H9 (cell line): Measurements from ENCODE around the gene LRCOL1. TPM values are rescaled to one million over a fixed set of nuclear protein-coding genes. Genes with fewer than 3 reads are reported as not detected.

Source experiments
- DNase-seq: peaks from one replicate; pipeline ENCODE4 v3.0.0-alpha.2; 2017
- H2AFZ ChIP-seq: one replicate; pipeline ENCODE4 v1.6.1; 2013; ENCODE audit warnings: mild to moderate bottlenecking, low read length, control low read depth, moderate library complexity
- H2AK5ac ChIP-seq: 2 replicates; pipeline ENCODE4 v1.6.1; 2013; ENCODE audit warnings: low read length, control low read depth, mixed read lengths; ENCODE audit not compliant: insufficient read length
- H2BK120ac ChIP-seq: one replicate; pipeline ENCODE4 v1.6.1; 2013; ENCODE audit warnings: low read depth, mild to moderate bottlenecking, low read length, control low read depth, inconsistent platforms; ENCODE audit not compliant: poor library complexity, severe bottlenecking
- H2BK12ac ChIP-seq: 2 replicates; pipeline ENCODE4 v1.6.1; 2013; ENCODE audit warnings: low read length, control low read depth, mixed read lengths, low read depth; ENCODE audit not compliant: insufficient read length
- H2BK15ac ChIP-seq: 2 replicates; pipeline ENCODE4 v1.6.1; 2013; ENCODE audit warnings: low read depth, low read length, control low read depth
- H2BK20ac ChIP-seq: one replicate; pipeline ENCODE4 v1.6.1; 2013; ENCODE audit warnings: low read depth, mild to moderate bottlenecking, low read length, control low read depth, inconsistent platforms; ENCODE audit not compliant: poor library complexity, severe bottlenecking
- H2BK5ac ChIP-seq: 2 replicates; pipeline ENCODE4 v1.6.1; 2013; ENCODE audit warnings: low read length, control low read depth, mixed read lengths; ENCODE audit not compliant: insufficient read length
- H3K14ac ChIP-seq: 2 replicates; pipeline ENCODE4 v1.6.1; 2013; ENCODE audit warnings: low read length, control low read depth; ENCODE audit not compliant: insufficient read depth
- H3K18ac ChIP-seq: 2 replicates; pipeline ENCODE4 v1.6.1; 2013; ENCODE audit warnings: low read depth, mild to moderate bottlenecking, mixed read lengths, low read length, control low read depth; ENCODE audit not compliant: insufficient read length
- H3K23ac ChIP-seq: 2 replicates; pipeline ENCODE4 v1.6.1; 2013; ENCODE audit warnings: low read length, control low read depth, mixed read lengths, low read depth; ENCODE audit not compliant: insufficient read length
- H3K23me2 ChIP-seq: 2 replicates; pipeline ENCODE4 v1.6.1; 2013; ENCODE audit warnings: low read depth, mild to moderate bottlenecking, mixed read lengths, low read length, control low read depth; ENCODE audit not compliant: insufficient read length, poor library complexity, severe bottlenecking
- H3K27ac ChIP-seq: 2 replicates; pipeline ENCODE4 v1.5.1; 2013; ENCODE audit warnings: low read length, control low read depth, mixed read lengths, low read depth; ENCODE audit not compliant: insufficient read length
- H3K27me3 ChIP-seq: 2 replicates; pipeline ENCODE4 v1.6.1; 2013; ENCODE audit warnings: low read length, control low read depth, inconsistent platforms; ENCODE audit not compliant: insufficient read depth
- H3K4ac ChIP-seq: 2 replicates; pipeline ENCODE4 v1.6.1; 2013; ENCODE audit warnings: low read depth, mild to moderate bottlenecking, control low read depth, inconsistent platforms, low read length, moderate library complexity
- H3K4me1 ChIP-seq: 2 replicates; pipeline ENCODE4 v1.6.1; 2013; ENCODE audit warnings: low read length, control low read depth, inconsistent platforms; ENCODE audit not compliant: insufficient read depth
- H3K4me2 ChIP-seq: 2 replicates; pipeline ENCODE4 v1.6.1; 2013; ENCODE audit warnings: low read length, control low read depth, mixed read lengths; ENCODE audit not compliant: insufficient read length, insufficient read depth
- H3K56ac ChIP-seq: 2 replicates; pipeline ENCODE4 v1.6.1; 2013; ENCODE audit warnings: low read depth, mild to moderate bottlenecking, mixed read lengths, low read length, control low read depth; ENCODE audit not compliant: insufficient read length
- H3K79me1 ChIP-seq: 2 replicates; pipeline ENCODE4 v1.6.1; 2013; ENCODE audit warnings: low read depth, mild to moderate bottlenecking, moderate library complexity, low read length, control low read depth, inconsistent platforms; ENCODE audit not compliant: insufficient read depth, poor library complexity, severe bottlenecking
- H3K79me2 ChIP-seq: 2 replicates; pipeline ENCODE4 v1.6.1; 2013; ENCODE audit warnings: low read length, control low read depth, inconsistent platforms; ENCODE audit not compliant: insufficient read depth
- H3K9ac ChIP-seq: 2 replicates; pipeline ENCODE4 v1.6.1; 2013; ENCODE audit warnings: low read length, control low read depth, mixed read lengths; ENCODE audit not compliant: insufficient read length; ENCODE audit errors: extremely low read depth
- H3K9me3 ChIP-seq: one replicate; pipeline ENCODE4 v1.6.1; 2013; ENCODE audit warnings: low read depth, low read length, inconsistent platforms; ENCODE audit not compliant: control insufficient read depth
- H3T11ph ChIP-seq: one replicate; pipeline ENCODE4 v1.6.1; 2013; ENCODE audit warnings: mild to moderate bottlenecking, low read length, control low read depth, inconsistent platforms
- H4K20me1 ChIP-seq: one replicate; pipeline ENCODE4 v1.6.1; 2013; ENCODE audit not compliant: control insufficient read depth, insufficient read length, insufficient read depth
- H4K5ac ChIP-seq: 2 replicates; pipeline ENCODE4 v1.6.1; 2013; ENCODE audit warnings: low read depth, mild to moderate bottlenecking, mixed read lengths, low read length, control low read depth; ENCODE audit not compliant: insufficient read length
- H4K8ac ChIP-seq: replicated peaks from 2 replicates; pipeline ENCODE4 v1.6.1; 2013; ENCODE audit warnings: low read length, control low read depth, mixed read lengths, low read depth; ENCODE audit not compliant: insufficient read length
- H4K91ac ChIP-seq: 2 replicates; pipeline ENCODE4 v1.6.1; 2013; ENCODE audit warnings: low read depth, mild to moderate bottlenecking, moderate library complexity, mixed read lengths, low read length, control low read depth; ENCODE audit not compliant: insufficient read length
- H3K27ac Mint-ChIP-seq, 3 experiments: 2 replicates in 2 of 3; 3 replicates in 1 of 3; pipeline ENCODE4 v1.8.0; 2020 to 2021; ENCODE audit warnings: mixed read lengths in 3 of 3, mild to moderate bottlenecking in 1 of 3, moderate library complexity in 1 of 3
- H3K27me3 Mint-ChIP-seq: 2 replicates; pipeline ENCODE4 v1.8.0; 2021; ENCODE audit warnings: low read depth, mild to moderate bottlenecking, moderate library complexity, mixed read lengths
- H3K36me3 Mint-ChIP-seq, 3 experiments: 2 replicates in 2 of 3; 3 replicates in 1 of 3; pipeline ENCODE4 v1.8.0; 2020 to 2021; ENCODE audit warnings: low read depth in 3 of 3, mixed read lengths in 3 of 3; ENCODE audit not compliant: insufficient read depth in 1 of 3
- H3K4me1 Mint-ChIP-seq, 2 experiments: 2 replicates each; pipeline ENCODE4 v1.8.0; 2020; ENCODE audit warnings: mixed read lengths in 2 of 2
- H3K4me3 Mint-ChIP-seq, 2 experiments: 2 replicates in 1 of 2; 3 replicates in 1 of 2; pipeline ENCODE4 v1.8.0; 2020 to 2021; ENCODE audit warnings: mild to moderate bottlenecking in 2 of 2, mixed read lengths in 2 of 2, moderate library complexity in 1 of 2
- H3K9me3 Mint-ChIP-seq, 2 experiments: 2 replicates in 1 of 2; 3 replicates in 1 of 2; pipeline ENCODE4 v1.8.0; 2020; ENCODE audit warnings: mild to moderate bottlenecking in 2 of 2, mixed read lengths in 2 of 2, moderate library complexity in 1 of 2
- WGBS: extraction: QIAGEN DNeasy Blood & Tissue Kit; methylation state at CpG from one replicate; pipeline ENCODE4 v1.1.7; 2013; ENCODE audit warnings: missing lambda C conversion rate, low lambda C conversion rate, mixed read lengths; ENCODE audit not compliant: insufficient read length; ENCODE audit errors: extremely low coverage; 5-methylcytosine and 5-hydroxymethylcytosine counted together
- total RNA-seq: library from RNA; stranded (reverse); gene quantifications from 2 replicates; pipeline ENCODE4 v1.2.1, GENCODE V29; 2021
- TF ChIP-seq, protein P1 (sequence below): fragments of 200-600 bp; sonication (generic); conservative IDR thresholded peaks from 3 replicates; pipeline ENCODE4 v1.8.0; 2021; ENCODE audit warnings: antibody characterized with exemption, mild to moderate bottlenecking

Gene LRCOL1
- total RNA-seq, 1 experiment from 2014 or later = not detected

DNA sequence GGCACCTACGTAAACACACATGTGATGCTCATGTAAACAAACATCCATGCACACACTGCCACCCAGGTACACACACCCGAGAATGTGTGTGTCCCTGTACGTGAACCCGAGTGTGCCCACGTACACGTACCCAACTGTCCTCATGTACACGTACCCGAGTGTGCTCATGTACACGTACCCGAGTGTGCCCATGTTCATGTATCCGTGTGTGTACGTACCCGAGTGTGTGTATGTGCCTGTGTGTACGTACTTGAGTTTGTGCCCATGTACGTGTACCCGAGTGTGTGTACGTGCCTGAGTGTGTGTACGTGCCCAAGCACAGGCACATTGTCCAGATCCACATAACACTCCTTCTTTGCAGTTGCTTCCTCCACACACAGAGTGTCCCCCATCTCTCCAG, 45.0 kb downstream of the LRCOL1 start:
- Histone ChIP-seq H4K91ac (no peak overlapping the region), H3K4me2 (no peak overlapping the region), H3K23ac (no peak overlapping the region), H2BK12ac (no peak overlapping the region), H3K27ac (no peak overlapping the region), H2AFZ (no peak overlapping the region), H3K14ac (no peak overlapping the region), H4K5ac (no peak overlapping the region), H3K18ac (no peak overlapping the region), H3K79me2 (peaks cover 11% of the 10 kb centered on the region; the same call in 1 of the 2 replicates), H3K4me1 (no peaks in the 10 kb centered on the region), H3K4ac (no peak overlapping the region), H3K27me3 (no peaks in the 10 kb centered on the region; the same call in 1 of the 2 replicates), H4K8ac (no peak overlapping the region), H4K20me1 (peaks cover 4% of the 10 kb centered on the region), H3K9me3 (no peaks in the 10 kb centered on the region), H3K9ac (no peak overlapping the region), H2AK5ac (no peak overlapping the region), H3T11ph (no peak overlapping the region), H2BK120ac (no peak overlapping the region), H3K23me2 (peaks cover 4% of the 10 kb centered on the region), H2BK5ac (no peak overlapping the region), H3K79me1 (peaks cover 5% of the 10 kb centered on the region), H2BK15ac (no peak overlapping the region), H2BK20ac (no peak overlapping the region), H3K56ac (no peak overlapping the region)
- TF ChIP-seq, protein P1, sequence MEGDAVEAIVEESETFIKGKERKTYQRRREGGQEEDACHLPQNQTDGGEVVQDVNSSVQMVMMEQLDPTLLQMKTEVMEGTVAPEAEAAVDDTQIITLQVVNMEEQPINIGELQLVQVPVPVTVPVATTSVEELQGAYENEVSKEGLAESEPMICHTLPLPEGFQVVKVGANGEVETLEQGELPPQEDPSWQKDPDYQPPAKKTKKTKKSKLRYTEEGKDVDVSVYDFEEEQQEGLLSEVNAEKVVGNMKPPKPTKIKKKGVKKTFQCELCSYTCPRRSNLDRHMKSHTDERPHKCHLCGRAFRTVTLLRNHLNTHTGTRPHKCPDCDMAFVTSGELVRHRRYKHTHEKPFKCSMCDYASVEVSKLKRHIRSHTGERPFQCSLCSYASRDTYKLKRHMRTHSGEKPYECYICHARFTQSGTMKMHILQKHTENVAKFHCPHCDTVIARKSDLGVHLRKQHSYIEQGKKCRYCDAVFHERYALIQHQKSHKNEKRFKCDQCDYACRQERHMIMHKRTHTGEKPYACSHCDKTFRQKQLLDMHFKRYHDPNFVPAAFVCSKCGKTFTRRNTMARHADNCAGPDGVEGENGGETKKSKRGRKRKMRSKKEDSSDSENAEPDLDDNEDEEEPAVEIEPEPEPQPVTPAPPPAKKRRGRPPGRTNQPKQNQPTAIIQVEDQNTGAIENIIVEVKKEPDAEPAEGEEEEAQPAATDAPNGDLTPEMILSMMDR = no peak
- H3K4me3 Mint-ChIP-seq = no peak overlapping the region
- H3K9me3 Mint-ChIP-seq = no peaks in the 10 kb centered on the region
- H3K27ac Mint-ChIP-seq = no peak overlapping the region
- peaks cover 15% of the 10 kb centered on the region for H3K27me3 Mint-ChIP-seq
- H3K4me1 Mint-ChIP-seq = peaks cover 0 to 3% of the 10 kb centered on the region in 2 experiments; a peak in 2 of 4 replicates
- no CpG with 5 or more reads among the region's 18 CpGs for WGBS
- no peak for DNase-seq
- peaks cover 16 to 29% (median 19%) of the 10 kb centered on the region in 3 experiments for H3K36me3 Mint-ChIP-seq
